Left renal pelvis (tissue), 4 donors: ENCODE data around the gene KSR1. TPM values are rescaled to one million over a fixed set of nuclear protein-coding genes. Genes with fewer than 3 reads are reported as not detected.
"Not testable (repeated sequence)": the region's sequence is repeated elsewhere in the genome, so short reads cannot be mapped to it uniquely, and the experiment has no call there.

Source experiments
- DNase-seq, 4 donors: peaks; one replicate each; pipeline ENCODE4 v3.0.0-alpha.2; 2013; ENCODE audit warnings: low read depth in 4 of 4, low spot score in 3 of 4
- polyA plus RNA-seq, 4 donors: library from polyadenylated mRNA; unstranded; fragments of 120-200 nt; gene quantifications; one replicate each; pipeline ENCODE4 v1.2.1, GENCODE V29; 2013; ENCODE audit not compliant: insufficient read length in 4 of 4

KSR1 gene
- polyA plus RNA-seq, 4 donors: 33.9 to 72.8 (median 43.1) TPM

DNA sequence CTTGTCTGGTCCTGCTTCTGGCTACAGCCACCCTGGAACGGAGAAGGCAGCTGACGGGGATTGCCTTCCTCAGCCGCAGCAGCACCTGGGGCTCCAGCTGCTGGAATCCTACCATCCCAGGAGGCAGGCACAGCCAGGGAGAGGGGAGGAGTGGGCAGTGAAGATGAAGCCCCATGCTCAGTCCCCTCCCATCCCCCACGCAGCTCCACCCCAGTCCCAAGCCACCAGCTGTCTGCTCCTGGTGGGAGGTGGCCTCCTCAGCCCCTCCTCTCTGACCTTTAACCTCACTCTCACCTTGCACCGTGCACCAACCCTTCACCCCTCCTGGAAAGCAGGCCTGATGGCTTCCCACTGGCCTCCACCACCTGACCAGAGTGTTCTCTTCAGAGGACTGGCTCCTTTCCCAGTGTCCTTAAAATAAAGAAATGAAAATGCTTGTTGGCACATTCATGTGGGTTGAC is 192.9 kb downstream of the KSR1 start:
- DNase-seq: not testable (repeated sequence)

- no peak for DNase-seq
Measured at GRCh38 chr17:27649929-27650328, 193.7 kb downstream of the KSR1 start.

- DNase-seq: no peak
Measured at GRCh38 chr17:27650836-27651235, 194.6 kb downstream of the KSR1 start.

DNA sequence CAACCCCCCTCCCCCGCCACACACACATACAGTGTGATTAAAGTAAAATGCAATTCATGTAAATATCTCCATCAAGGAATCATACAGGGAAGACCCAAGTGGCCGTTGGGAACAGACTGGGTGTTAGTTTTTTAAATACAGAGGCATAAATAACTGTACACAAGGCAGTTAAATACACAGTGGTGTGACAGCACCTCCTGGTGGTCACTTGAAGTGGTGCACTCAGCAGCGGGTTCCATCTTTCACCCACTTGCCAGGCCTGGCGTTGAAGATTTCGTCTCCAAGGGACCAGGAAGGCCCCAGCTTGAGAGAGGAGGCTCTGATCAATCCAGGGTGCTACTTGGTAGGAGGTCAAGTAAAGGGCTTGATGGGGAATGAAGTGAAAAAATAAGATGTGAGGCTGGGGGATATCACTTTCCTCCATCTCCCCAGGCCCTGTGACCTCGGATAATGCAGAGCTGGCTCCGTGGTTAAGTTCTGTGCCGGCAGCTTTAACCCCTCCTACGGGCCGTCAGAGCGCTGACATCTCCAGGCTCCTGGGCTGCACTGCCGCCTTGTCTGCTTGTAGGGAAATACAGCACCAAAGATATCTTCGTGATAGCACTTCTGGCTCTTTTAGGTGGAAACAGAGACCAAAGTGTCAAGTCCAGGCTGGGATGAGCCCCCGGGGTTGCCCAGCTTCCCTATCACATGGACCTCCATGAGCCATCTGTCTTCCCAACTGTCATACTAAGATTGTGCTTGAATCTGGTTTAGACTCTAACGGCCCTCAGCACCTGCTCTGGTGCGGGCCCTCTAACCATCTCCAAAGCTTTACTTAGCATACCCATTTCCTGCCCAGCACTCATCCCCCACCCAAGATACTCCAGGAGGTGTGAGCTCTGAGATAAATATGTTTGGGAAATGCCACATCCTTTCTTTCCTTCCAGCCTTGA is 195.4 kb downstream of the KSR1 start:
- no peak for DNase-seq

- not testable (repeated sequence) for DNase-seq
Measured at GRCh38 chr17:27653449-27653971, 197.3 kb downstream of the KSR1 start.

DNA sequence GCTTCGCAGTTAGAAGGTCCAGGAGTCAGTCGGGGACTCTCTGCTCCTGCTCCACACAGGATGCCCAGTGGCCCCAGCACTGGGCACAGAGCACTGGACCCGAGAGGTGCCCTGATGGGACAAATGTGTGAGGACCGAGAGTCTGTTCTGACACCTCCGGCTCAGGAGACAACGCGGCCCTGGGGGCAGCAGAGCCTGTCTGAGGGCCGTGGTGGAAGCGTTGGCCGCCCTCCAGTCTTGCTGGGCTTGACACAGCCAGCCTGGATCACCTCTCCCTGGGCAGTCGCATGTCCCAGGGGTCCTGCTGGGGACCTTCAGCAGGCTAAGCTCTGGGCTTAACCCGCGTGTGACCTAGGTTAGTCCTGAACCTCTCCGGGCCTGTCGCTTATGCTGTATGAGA is 197.9 kb downstream of the KSR1 start:
- no peak for DNase-seq

GRCh38 chr17:27654654-27655524 is 198.6 kb downstream of the KSR1 start:
- peak in 3 of 4 donors; percentile 26 to 44 (median 32) for DNase-seq

GRCh38 chr17:27655525-27656111 is 199.4 kb downstream of the KSR1 start:
- not testable (repeated sequence) for DNase-seq

GRCh38 chr17:27656620-27657019 is 200.4 kb downstream of the KSR1 start:
- not testable (repeated sequence) for DNase-seq

GRCh38 chr17:27657620-27658019 is 201.4 kb downstream of the KSR1 start:
- peak in 1 of 4 donors; percentile 3 for DNase-seq

DNA sequence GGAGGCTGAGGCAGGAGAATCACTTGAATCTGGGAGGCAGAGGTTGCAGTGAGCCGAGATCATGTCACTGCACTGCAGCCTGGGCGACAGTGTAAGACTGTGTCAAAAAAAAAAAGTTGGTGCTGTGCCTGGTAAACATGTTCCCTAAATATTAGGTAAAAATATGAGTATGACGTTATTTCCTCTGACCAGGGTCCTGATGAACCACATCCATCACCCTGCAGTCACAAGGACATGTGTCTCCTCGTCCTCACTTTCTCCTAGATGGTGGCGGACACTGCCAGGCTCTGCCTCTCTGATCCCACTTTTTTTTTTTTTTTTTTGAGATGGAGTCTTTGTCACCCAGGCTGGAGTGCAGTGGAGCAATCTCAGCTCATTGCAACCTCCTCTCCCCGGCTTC is 203.4 kb downstream of the KSR1 start:
- no peak for DNase-seq

DNA sequence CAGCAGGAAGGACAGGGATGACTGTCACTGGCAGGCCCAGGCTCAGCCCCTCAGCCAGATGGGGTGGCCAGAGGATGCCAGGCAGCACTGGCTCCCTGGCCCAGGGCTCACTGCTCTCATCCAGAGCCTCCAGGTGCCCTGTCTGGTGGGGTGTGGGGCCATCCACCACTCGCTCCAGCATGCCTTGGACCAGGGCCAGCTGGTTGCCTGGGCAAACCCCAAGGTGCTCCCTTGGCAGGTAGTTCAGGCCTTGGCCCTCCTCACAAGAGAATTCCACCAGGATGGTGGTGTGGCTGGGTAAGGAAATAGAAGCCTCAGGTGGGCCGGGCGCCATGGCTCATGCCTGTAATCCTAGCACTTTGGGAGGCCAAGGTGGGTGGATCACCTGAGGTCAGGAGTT is 204.2 kb downstream of the KSR1 start:
- no peak for DNase-seq

GRCh38 chr17:27663936-27664605 is 207.8 kb downstream of the KSR1 start:
- DNase-seq: no peak

DNA sequence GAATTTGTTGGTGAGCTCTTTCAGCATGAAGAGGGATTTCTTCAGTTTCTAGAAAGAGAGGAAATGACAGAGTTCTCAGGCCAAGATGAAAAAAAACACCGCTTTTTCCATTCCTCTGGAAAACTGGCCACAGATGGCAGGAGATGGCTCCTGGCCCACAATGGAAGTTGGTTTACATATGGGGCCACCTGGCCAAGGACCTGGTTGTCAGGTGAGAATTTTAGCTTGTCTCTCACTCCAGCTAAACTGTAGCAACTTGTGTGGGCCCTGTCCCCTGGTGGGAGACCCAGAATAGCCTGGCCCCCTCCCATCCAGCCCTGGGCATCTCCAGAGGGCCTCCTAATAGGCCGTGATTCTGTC is 208.3 kb downstream of the KSR1 start:
- no peak for DNase-seq

- no peak for DNase-seq
Measured at GRCh38 chr17:27665549-27665948, 209.3 kb downstream of the KSR1 start.

DNA sequence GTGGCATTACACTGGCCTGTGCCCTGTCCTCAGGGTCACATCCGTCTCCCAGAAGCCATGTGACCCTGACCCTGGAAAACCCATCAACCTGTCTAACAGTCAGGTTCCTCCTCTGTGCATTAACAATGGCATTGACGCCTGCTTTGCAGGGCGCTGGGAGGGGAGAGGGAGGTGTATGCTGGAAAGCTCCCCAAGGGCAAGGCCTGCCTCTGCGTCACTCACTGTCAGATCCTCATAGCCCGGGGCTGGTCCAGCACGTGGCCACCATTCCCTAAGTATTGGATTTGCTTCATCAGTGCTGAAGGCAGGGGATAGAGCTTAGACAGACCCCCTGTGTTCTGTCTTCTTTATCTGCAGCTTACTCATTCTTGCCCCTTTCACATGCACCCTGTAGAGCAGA is 210.0 kb downstream of the KSR1 start:
- not testable (repeated sequence) for DNase-seq

DNA sequence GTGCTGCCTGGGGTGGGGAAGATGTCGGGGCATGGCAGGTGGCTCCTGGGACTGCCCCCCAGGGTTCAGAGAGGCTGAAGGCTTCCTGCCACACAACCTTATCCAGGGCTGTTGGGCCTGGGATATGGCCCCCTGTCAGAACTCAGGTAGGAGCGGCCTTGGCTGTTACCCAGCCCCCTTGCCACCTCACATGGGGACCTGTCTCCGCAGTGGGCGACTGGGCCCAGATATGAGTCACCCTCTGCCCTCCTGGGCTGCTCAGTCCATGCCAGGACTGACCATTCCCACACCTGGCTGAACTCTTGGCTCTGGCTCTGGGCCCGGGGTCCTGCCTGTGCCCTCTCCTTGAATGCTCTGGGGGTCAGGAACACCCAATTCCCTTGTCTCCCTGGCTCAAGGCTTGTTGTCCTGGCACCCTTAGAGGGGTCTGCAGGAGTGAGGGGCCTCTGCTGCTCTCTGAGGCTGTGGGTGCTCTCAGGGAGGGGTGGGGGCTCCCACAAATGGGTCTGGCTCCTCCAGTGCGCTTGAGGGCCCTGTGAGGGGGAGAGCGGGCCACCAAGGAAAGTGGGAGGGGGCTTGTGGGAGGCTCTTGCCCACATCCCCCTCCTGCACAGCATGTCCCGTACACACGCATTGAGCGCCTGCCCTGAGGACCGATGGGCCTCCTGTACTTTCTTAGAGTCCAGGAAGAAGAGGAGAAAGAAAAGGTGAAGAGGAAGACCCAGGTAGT is 210.7 kb downstream of the KSR1 start:
- DNase-seq: no peak

GRCh38 chr17:27667656-27668487 is 211.6 kb downstream of the KSR1 start:
- DNase-seq: no peak

DNA sequence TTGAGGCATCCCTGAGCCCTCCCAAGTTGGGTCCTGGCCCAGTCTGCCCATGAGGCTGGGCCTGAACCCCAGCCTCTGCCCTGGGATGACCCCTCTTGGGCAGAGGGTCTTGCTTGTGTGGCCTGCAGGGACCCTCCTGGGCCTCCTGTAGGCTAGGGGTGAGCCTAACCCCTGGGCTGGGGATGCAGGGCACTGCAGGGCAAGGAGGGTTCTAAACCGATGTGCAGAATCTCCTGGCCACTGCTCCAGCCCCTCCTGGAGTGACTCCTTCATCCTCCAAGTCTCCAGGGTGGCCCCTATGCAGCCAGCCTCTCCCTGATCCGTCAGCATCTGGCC is 212.2 kb downstream of the KSR1 start:
- DNase-seq: no peak
